HG02943 (cell line): Measurements from ENCODE around the gene ODAD2.

Experiments
- ATAC-seq: cut with Tn5 transposase; IDR thresholded peaks from one replicate; pipeline ENCODE4 v1.9.1; 2021; ENCODE audit warnings: mild to moderate bottlenecking, low read depth, moderate library complexity; ENCODE audit not compliant: unreplicated experiment

ODAD2 gene

GRCh38 chr10:27784272-27784671 is 214.6 kb downstream of the ODAD2 start:
- no peak for ATAC-seq

GRCh38 chr10:27783660-27784059 is 215.2 kb downstream of the ODAD2 start:
- ATAC-seq = no peak

GRCh38 chr10:27779462-27780015 is 219.3 kb downstream of the ODAD2 start:
- ATAC-seq = no peak

- ATAC-seq = no peak
Measured at GRCh38 chr10:27774831-27775230, 224.0 kb downstream of the ODAD2 start.

GRCh38 chr10:27771231-27771630 is 227.6 kb downstream of the ODAD2 start:
- no peak for ATAC-seq

- ATAC-seq = no peak
Measured at GRCh38 chr10:27770181-27770580, 228.7 kb downstream of the ODAD2 start.
